Nephron progenitor cell (in vitro differentiated cells): ENCODE measurements around the gene SOWAHD.
A peak's percentile ranks its signal among the peaks of the same experiment; 100 is the strongest.

Experiments
- DNase-seq: peaks from one replicate; pipeline ENCODE4 v3.0.0; 2021
- H3K27ac Mint-ChIP-seq: 2 replicates; pipeline ENCODE4 v1.8.0; 2021; ENCODE audit warnings: mild to moderate bottlenecking, moderate library complexity, mixed read lengths
- H3K27me3 Mint-ChIP-seq: 2 replicates; pipeline ENCODE4 v1.8.0; 2021; ENCODE audit warnings: mild to moderate bottlenecking, low read depth, mixed read lengths; ENCODE audit not compliant: poor library complexity
- H3K36me3 Mint-ChIP-seq: 2 replicates; pipeline ENCODE4 v1.8.0; 2021; ENCODE audit warnings: low read depth, mixed read lengths
- H3K4me1 Mint-ChIP-seq: 2 replicates; pipeline ENCODE4 v1.8.0; 2021; ENCODE audit warnings: mixed read lengths
- H3K4me3 Mint-ChIP-seq: 2 replicates; pipeline ENCODE4 v1.8.0; 2021; ENCODE audit warnings: mild to moderate bottlenecking, moderate library complexity, mixed read lengths
- H3K9me3 Mint-ChIP-seq: 2 replicates; pipeline ENCODE4 v1.8.0; 2021; ENCODE audit warnings: mild to moderate bottlenecking, moderate library complexity, mixed read lengths
- CTCF ChIP-seq: fragments of 200-600 bp; sonication (generic); IDR thresholded peaks from 2 replicates; pipeline ENCODE4 v1.5.0; 2021; ENCODE audit warnings: antibody characterized with exemption

SOWAHD gene

GRCh38 chrX:119757979-119758730, at the start of gene SOWAHD:
TSS of gene SOWAHD (plus strand) at chrX:119758588. CDS start at chrX:119758668, 80 bp downstream.
- Mint-ChIP-seq H3K4me3 (peak within 1 kb of the TSS; percentile 87), H3K27ac (no peak within 1 kb of the TSS), H3K36me3 (no peaks in the 10 kb centered on the region), H3K4me1 (peaks cover 17% of the 10 kb centered on the region), H3K27me3 (peaks cover 54% of the 10 kb centered on the region), H3K9me3 (peaks cover 54% of the 10 kb centered on the region)
- TF ChIP-seq CTCF: no peak
- peak; percentile 61 for DNase-seq

- Mint-ChIP-seq H3K4me3 (no peak overlapping the region), H3K36me3 (no peaks in the 10 kb centered on the region), H3K27me3 (peaks cover 11% of the 10 kb centered on the region), H3K4me1 (no peaks in the 10 kb centered on the region), H3K9me3 (peaks cover 49% of the 10 kb centered on the region), H3K27ac (no peak overlapping the region)
- DNase-seq: no peak
- no peak for TF ChIP-seq CTCF
Measured at GRCh38 chrX:119708936-119709335, 49.5 kb upstream of the SOWAHD start.

GRCh38 chrX:119709630-119710029, 48.8 kb upstream of the SOWAHD start:
- DNase-seq: no peak
- no peaks in the 10 kb centered on the region for H3K36me3 Mint-ChIP-seq
- H3K4me3 Mint-ChIP-seq: no peak overlapping the region
- H3K27me3 Mint-ChIP-seq: peaks cover 7% of the 10 kb centered on the region
- no peak for TF ChIP-seq CTCF
- H3K27ac Mint-ChIP-seq: no peak overlapping the region
- H3K4me1 Mint-ChIP-seq: no peaks in the 10 kb centered on the region
- peaks cover 48% of the 10 kb centered on the region for H3K9me3 Mint-ChIP-seq

- no peak overlapping the region for H3K27ac Mint-ChIP-seq
- no peak for DNase-seq
- no peaks in the 10 kb centered on the region for H3K27me3 Mint-ChIP-seq
- TF ChIP-seq CTCF: no peak
- H3K4me3 Mint-ChIP-seq: no peak overlapping the region
- peaks cover 55% of the 10 kb centered on the region for H3K9me3 Mint-ChIP-seq
- no peaks in the 10 kb centered on the region for H3K36me3 Mint-ChIP-seq
- peaks cover 8% of the 10 kb centered on the region for H3K4me1 Mint-ChIP-seq
Measured at GRCh38 chrX:119721487-119721886, 36.9 kb upstream of the SOWAHD start.

- Mint-ChIP-seq H3K27ac (no peak overlapping the region), H3K4me1 (peaks cover 9% of the 10 kb centered on the region)
Measured at GRCh38 chrX:119721926-119722325, 36.5 kb upstream of the SOWAHD start.

More at GRCh38 chrX:119721926-119722325, 36.5 kb upstream of the SOWAHD start:
- TF ChIP-seq CTCF: no peak
- Mint-ChIP-seq H3K27me3 (no peaks in the 10 kb centered on the region), H3K9me3 (peaks cover 54% of the 10 kb centered on the region), H3K4me3 (no peak overlapping the region), H3K36me3 (no peaks in the 10 kb centered on the region)
- no peak for DNase-seq
